HUES6 (cell line): ENCODE results near the gene RBM22.
"Not testable (repeated sequence)": the region's sequence is repeated elsewhere in the genome, so short reads cannot be mapped to it uniquely, and the experiment has no call there.

Source experiments
- H3K27ac ChIP-seq: 2 replicates; pipeline ENCODE4 v1.7.0; 2013; ENCODE audit warnings: low read depth, mild to moderate bottlenecking, low read length, inconsistent platforms
- H3K27me3 ChIP-seq: 2 replicates; pipeline ENCODE4 v1.6.1; 2013; ENCODE audit warnings: low read length; ENCODE audit not compliant: control insufficient read depth, insufficient read depth
- H3K36me3 ChIP-seq: 2 replicates; pipeline ENCODE4 v1.6.1; 2013; ENCODE audit warnings: low read length; ENCODE audit not compliant: control insufficient read depth, insufficient read depth
- H3K4me1 ChIP-seq: 2 replicates; pipeline ENCODE4 v1.6.1; 2013; ENCODE audit warnings: low read length; ENCODE audit not compliant: control insufficient read depth, insufficient read depth
- H3K4me3 ChIP-seq: 2 replicates; pipeline ENCODE4 v1.5.1; 2013; ENCODE audit warnings: low read depth, low read length
- H3K9ac ChIP-seq: one replicate; pipeline ENCODE4 v1.6.1; 2013; ENCODE audit warnings: mild to moderate bottlenecking, low read length
- H3K9me3 ChIP-seq: 2 replicates; pipeline ENCODE4 v1.6.1; 2013; ENCODE audit warnings: low read depth, low read length; ENCODE audit not compliant: control insufficient read depth, insufficient read depth

Gene RBM22

GRCh38 chr5:150700594-150701377 is at the start of gene RBM22:
Gene RBM22, minus strand, starts transcription at chr5:150701062. Its CDS starts 77 bp downstream, at chr5:150700985.
- Histone ChIP-seq H3K4me1 (no peaks in the 10 kb centered on the region), H3K36me3 (peaks cover 31% of the 10 kb centered on the region), H3K27me3 (no peaks in the 10 kb centered on the region), H3K4me3 (peak within 1 kb of the TSS; percentile 98), H3K9me3 (no peaks in the 10 kb centered on the region), H3K9ac (peak within 1 kb of the TSS; percentile 98), H3K27ac (peak within 1 kb of the TSS; percentile 97)

GRCh38 chr5:150750469-150750868 is 49.6 kb upstream of the RBM22 start:
- Histone ChIP-seq H3K4me1 (no peaks in the 10 kb centered on the region), H3K27me3 (no peaks in the 10 kb centered on the region), H3K9me3 (no peaks in the 10 kb centered on the region), H3K36me3 (peaks cover 61% of the 10 kb centered on the region), H3K4me3 (no peak overlapping the region), H3K27ac (no peak overlapping the region), H3K9ac (no peak overlapping the region)

GRCh38 chr5:150743142-150743488 is 42.3 kb upstream of the RBM22 start:
- H3K36me3 ChIP-seq, result peaks cover 16% of the 10 kb centered on the region
- H3K4me1 ChIP-seq, H3K27ac ChIP-seq, H3K9me3 ChIP-seq, H3K4me3 ChIP-seq, H3K27me3 ChIP-seq, H3K9ac ChIP-seq: not testable (repeated sequence)

DNA sequence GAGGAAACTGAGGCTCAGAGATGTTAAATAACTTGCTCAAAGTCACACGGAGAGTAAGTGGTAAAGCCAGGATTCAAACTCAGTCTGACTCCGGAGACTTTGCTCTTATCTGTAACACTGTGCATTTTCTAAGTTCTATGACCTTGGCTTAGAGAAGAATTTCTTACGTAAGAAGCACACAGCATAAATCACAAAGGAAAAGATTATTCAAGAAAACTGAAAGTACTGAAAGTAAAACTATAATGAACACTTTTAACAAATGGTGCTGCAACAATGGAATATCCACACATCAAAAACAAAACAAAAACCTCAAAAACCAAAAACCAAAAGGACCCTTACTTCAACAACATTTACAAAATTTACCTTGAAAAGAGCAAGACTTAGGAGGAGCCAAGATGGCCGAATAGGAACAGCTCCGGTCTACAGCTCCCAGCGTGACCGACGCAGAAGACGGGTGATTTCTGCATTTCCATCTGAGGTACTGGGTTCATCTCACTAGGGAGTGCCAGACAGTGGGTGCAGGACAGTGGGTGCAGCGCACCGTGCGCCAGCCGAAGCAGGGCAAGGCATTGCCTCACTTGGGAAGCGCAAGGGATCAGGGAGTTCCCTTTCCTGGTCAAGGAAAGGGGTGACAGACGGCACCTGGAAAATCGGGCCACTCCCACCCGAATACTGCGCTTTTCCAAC is 41.7 kb upstream of the RBM22 start:
- not testable (repeated sequence) for H3K27ac ChIP-seq, H3K27me3 ChIP-seq, H3K4me3 ChIP-seq, H3K9ac ChIP-seq, H3K4me1 ChIP-seq, H3K9me3 ChIP-seq
- peaks cover 16% of the 10 kb centered on the region for H3K36me3 ChIP-seq

DNA sequence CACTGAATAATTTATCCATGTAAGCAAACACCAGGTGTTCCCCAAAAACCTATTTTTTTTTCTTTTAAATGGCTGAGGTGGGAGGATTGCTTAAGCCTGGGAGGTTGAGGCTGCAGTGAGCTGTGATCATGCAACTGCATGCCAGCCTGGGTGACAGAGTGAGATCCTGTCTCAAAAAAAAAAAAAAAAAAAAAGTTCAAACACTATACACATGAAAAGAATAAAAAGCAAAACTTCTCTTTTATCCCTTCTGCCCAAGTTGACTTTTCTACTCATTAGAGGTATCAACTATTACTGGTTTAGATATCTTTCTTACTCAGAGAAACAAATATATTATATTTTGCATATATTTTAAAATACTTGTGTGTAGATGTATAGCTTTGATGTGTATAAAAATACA is 40.1 kb upstream of the RBM22 start:
- peaks cover 16% of the 10 kb centered on the region for H3K36me3 ChIP-seq
- no peaks in the 10 kb centered on the region for H3K9me3 ChIP-seq
- no peak overlapping the region for H3K9ac ChIP-seq
- H3K27me3 ChIP-seq, result no peaks in the 10 kb centered on the region
- no peak overlapping the region for H3K4me3 ChIP-seq
- H3K27ac ChIP-seq, result no peak overlapping the region
- no peaks in the 10 kb centered on the region for H3K4me1 ChIP-seq

DNA sequence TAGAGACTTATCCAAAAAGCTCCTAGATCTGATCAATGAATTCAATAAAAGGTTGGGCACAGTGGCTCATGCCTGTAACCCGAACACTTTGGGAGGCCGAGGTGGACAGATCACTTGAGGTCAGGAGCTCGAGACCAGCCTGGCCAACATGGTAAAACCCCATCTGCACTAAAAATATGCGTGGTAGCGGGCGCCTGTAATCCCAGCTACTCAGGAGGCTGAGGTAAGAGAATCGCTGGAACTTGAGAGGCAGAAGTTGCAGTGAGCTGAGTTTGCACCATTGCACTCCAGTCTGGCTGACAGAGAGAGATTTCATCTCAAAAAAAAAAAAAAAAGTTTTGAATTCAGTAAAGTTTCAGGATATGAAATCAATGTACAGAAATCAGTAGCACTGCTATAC is 38.0 kb upstream of the RBM22 start:
- Histone ChIP-seq H3K27ac (no peak overlapping the region), H3K36me3 (peaks cover 16% of the 10 kb centered on the region), H3K4me3 (no peak overlapping the region), H3K9me3 (peaks cover 4% of the 10 kb centered on the region; the same call in 1 of the 2 replicates), H3K4me1 (no peaks in the 10 kb centered on the region), H3K9ac (no peak overlapping the region), H3K27me3 (no peaks in the 10 kb centered on the region)

- no peak overlapping the region for H3K9ac ChIP-seq
- H3K4me3 ChIP-seq, result no peak overlapping the region
- H3K27me3 ChIP-seq, result no peaks in the 10 kb centered on the region
- H3K9me3 ChIP-seq, result peaks cover 4% of the 10 kb centered on the region; the same call in 1 of the 2 replicates
- no peaks in the 10 kb centered on the region for H3K4me1 ChIP-seq
- H3K27ac ChIP-seq, result no peak overlapping the region
- peaks cover 35% of the 10 kb centered on the region for H3K36me3 ChIP-seq
These were observed 33.9 kb upstream of the RBM22 start for GRCh38 chr5:150734579-150735384.

DNA sequence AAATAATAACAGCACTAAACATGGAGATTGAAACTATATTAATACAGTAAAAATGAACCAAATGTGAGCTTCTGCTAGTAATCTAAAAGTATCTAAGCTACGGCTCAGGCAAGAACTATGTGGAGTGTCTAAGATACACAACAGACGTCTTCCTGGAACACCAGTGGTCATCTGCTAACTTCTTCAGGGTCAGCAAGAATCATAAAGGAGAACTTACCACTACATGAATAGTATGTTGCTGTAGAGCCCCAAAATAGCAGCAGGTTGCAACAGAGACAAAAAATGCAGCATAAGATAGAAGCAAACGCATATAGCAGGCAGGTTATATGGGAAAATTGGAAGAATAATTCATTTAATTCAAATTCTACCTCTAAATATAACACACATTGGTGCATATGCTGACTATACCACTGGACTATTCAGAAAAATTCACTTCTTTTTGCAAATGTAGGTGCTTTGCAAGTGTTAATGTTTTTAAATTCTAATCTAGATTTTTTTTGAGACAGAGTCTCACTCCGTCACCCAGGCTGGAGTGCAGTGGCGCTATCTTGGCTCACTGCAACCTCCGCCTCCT is 30.9 kb upstream of the RBM22 start:
- no peak overlapping the region for H3K4me3 ChIP-seq

DNA sequence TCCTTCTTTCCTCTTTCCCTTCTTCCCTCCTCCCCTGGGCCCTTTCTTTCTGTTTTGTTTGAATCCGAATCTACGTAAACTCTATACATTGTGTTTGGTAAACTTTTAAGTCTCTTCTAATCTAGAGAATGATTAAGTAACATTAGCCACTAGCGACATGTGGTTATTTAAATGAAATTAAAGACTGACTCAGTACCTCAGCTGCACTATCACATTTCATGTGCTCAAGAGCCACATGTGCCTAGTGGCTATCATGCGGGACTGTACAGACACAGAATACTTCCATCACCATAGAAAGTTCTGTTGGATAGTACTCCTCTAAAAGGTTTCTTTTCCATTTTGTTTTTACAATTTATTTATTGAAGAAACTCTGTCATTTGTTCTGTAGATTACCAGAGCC is 29.0 kb upstream of the RBM22 start:
- Histone ChIP-seq H3K36me3 (peaks cover 64% of the 10 kb centered on the region), H3K27ac (no peak overlapping the region), H3K9ac (no peak overlapping the region), H3K4me3 (no peak overlapping the region), H3K27me3 (no peaks in the 10 kb centered on the region), H3K4me1 (no peaks in the 10 kb centered on the region), H3K9me3 (peaks cover 4% of the 10 kb centered on the region; the same call in 1 of the 2 replicates)

More for the DNA sequence above, 30.9 kb upstream of the RBM22 start:
- peaks cover 4% of the 10 kb centered on the region; the same call in 1 of the 2 replicates for H3K9me3 ChIP-seq
- H3K9ac ChIP-seq, result no peak overlapping the region
- H3K27me3 ChIP-seq, result no peaks in the 10 kb centered on the region
- H3K4me1 ChIP-seq, result no peaks in the 10 kb centered on the region
- H3K27ac ChIP-seq, result no peak overlapping the region
- peaks cover 55% of the 10 kb centered on the region for H3K36me3 ChIP-seq

DNA sequence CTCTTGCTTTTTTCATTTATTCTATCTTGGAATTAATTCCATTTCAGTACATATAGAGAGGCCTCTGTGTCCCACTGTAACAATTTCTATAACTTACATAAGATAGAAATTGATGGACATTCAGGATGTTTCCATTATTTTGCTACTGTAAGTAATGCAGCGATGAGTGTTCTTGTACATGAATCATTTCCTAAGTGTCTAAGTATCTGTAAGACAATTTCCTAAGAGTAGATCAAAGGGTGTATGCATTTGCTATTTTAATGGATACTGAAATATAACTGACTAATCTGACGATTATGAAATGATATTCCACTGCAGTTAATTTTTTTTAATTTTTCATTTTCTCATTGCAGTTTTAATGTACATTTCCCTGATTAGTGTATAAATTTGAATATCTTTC is 23.0 kb upstream of the RBM22 start:
- peaks cover 78% of the 10 kb centered on the region for H3K36me3 ChIP-seq
- no peak overlapping the region for H3K4me3 ChIP-seq
- no peaks in the 10 kb centered on the region for H3K9me3 ChIP-seq
- no peak overlapping the region for H3K27ac ChIP-seq
- no peak overlapping the region for H3K9ac ChIP-seq
- no peaks in the 10 kb centered on the region for H3K27me3 ChIP-seq
- H3K4me1 ChIP-seq, result no peaks in the 10 kb centered on the region
